Measurements from ENCODE around the gene HAUS8. TPM values are rescaled to one million over a fixed set of nuclear protein-coding genes. Genes with fewer than 3 reads are reported as not detected.

Gene HAUS8
- total RNA-seq, 2 experiments from 2014 or later = 47.3 to 74.1 TPM

DNA sequence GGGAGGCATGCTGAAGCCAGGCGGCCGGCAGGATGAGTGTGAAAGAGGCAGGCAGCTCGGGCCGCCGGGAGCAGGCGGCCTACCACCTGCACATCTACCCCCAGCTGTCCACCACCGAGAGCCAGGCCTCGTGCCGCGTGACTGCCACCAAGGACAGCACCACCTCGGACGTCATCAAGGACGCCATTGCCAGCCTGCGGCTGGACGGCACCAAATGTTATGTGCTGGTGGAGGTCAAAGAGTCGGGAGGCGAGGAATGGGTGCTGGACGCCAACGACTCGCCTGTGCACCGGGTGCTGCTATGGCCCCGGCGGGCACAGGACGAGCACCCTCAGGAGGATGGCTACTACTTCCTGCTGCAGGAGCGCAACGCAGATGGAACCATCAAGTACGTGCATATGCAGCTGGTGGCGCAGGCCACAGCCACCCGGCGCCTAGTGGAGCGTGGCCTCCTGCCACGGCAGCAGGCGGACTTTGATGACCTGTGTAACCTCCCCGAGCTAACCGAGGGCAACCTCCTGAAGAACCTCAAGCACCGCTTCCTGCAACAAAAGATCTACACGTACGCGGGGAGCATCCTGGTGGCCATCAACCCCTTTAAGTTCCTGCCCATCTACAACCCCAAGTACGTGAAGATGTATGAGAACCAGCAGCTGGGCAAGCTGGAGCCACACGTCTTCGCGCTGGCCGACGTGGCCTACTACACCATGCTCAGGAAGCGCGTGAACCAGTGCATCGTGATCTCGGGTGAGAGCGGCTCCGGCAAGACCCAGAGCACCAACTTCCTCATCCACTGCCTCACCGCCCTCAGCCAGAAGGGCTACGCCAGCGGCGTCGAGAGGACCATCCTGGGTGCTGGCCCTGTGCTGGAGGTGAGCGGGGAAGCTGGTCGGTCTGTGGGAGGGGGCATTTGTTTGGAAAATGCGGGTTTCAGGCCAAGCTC lies 26.7 kb upstream of the HAUS8 start:
- intact Hi-C loops (cut with micrococcal nuclease; ENCODE audit: unreplicated experiment) = no loop called here
- no peaks in the 10 kb centered on the region for H4K20me1 ChIP-seq (ENCODE audit: insufficient read depth, low read length)
- no TSS peak for BruUV-seq (replicated peaks)

DNA sequence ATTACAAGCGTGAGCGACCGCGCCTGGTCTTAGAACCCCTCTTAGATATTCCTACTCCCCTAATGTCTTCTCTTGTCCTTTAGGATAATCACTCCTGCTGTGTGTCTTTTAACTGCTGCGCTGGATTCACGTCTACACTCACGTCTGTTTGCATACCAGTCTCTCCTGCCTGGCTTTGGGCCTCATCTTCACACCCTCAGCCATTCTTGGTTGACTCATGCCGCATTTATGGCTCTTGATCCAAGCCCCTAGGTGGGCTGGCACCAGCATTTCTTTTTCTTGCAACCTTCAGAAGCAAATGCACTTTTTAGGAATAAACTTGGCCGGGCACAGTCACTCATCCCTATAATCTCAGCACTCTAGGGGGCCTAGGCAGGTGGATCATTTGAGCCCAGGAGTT lies 23.1 kb upstream of the HAUS8 start:
- ChIA-PET POLR2A (interaction anchor here (0.6 to 0.7 kb wide), 2 partner anchors 27 to 305 kb away, joined by 5 to 7 read pairs; no protein-coding TSS in a partner anchor), CTCF (ENCODE audit: unreplicated experiment) (no interaction called here)
- Histone ChIP-seq H2AFZ (ENCODE audit: low read length) (no peak overlapping the region), H3K79me2 (ENCODE audit: insufficient read depth, low read depth, low read length) (peaks cover 74% of the 10 kb centered on the region), H4K20me1 (ENCODE audit: insufficient read depth, low read length) (no peaks in the 10 kb centered on the region), H3K4me1 (ENCODE audit: insufficient read depth, low read length, poor library complexity, severe bottlenecking) (peaks cover 5% of the 10 kb centered on the region), H3K9me3 (ENCODE audit: low read length) (peaks cover 14% of the 10 kb centered on the region; the same call in 1 of the 2 replicates), H3K9me2 (ENCODE audit: insufficient read depth, low read length) (no peaks in the 10 kb centered on the region), H3K36me3 (ENCODE audit: insufficient read depth, low read length) (peaks cover 39% of the 10 kb centered on the region), H3K27ac (ENCODE audit: low read depth, low read length, poor library complexity, severe bottlenecking) (no peak overlapping the region), H3K4me2 (ENCODE audit: low read length) (no peak overlapping the region), H3K4me3 (ENCODE audit: low read depth, low read length, poor library complexity, severe bottlenecking) (no peak overlapping the region)
- intact Hi-C loops (cut with micrococcal nuclease; ENCODE audit: unreplicated experiment) = no loop called here
- BruUV-seq (replicated peaks) = no TSS peak
- TF ChIP-seq EZH2phosphoT487 (IDR thresholded peaks at IDR 0.05; ENCODE audit: borderline replicate concordance, low read depth, low read length) = no peak
- TF ChIP-seq, protein P1, sequence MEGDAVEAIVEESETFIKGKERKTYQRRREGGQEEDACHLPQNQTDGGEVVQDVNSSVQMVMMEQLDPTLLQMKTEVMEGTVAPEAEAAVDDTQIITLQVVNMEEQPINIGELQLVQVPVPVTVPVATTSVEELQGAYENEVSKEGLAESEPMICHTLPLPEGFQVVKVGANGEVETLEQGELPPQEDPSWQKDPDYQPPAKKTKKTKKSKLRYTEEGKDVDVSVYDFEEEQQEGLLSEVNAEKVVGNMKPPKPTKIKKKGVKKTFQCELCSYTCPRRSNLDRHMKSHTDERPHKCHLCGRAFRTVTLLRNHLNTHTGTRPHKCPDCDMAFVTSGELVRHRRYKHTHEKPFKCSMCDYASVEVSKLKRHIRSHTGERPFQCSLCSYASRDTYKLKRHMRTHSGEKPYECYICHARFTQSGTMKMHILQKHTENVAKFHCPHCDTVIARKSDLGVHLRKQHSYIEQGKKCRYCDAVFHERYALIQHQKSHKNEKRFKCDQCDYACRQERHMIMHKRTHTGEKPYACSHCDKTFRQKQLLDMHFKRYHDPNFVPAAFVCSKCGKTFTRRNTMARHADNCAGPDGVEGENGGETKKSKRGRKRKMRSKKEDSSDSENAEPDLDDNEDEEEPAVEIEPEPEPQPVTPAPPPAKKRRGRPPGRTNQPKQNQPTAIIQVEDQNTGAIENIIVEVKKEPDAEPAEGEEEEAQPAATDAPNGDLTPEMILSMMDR (conservative IDR thresholded peaks at IDR 0.05; ENCODE audit: low read length) = no peak
- no peak for DNase-seq (ENCODE audit: low spot score)

More for the DNA sequence above, 26.7 kb upstream of the HAUS8 start:
- Histone ChIP-seq H3K36me3 (ENCODE audit: insufficient read depth, low read length) (peaks cover 58% of the 10 kb centered on the region), H3K4me1 (ENCODE audit: insufficient read depth, low read length, poor library complexity, severe bottlenecking) (peaks cover 39% of the 10 kb centered on the region), H3K27ac (ENCODE audit: low read depth, low read length, poor library complexity, severe bottlenecking) (no peak overlapping the region), H3K9me3 (ENCODE audit: low read length) (peaks cover 14% of the 10 kb centered on the region; the same call in 1 of the 2 replicates), H3K79me2 (ENCODE audit: insufficient read depth, low read depth, low read length) (peaks cover 70% of the 10 kb centered on the region; the same call in 1 of the 2 replicates), H3K4me2 (ENCODE audit: low read length) (no peak overlapping the region), H3K4me3 (ENCODE audit: low read depth, low read length, poor library complexity, severe bottlenecking) (no peak overlapping the region), H3K9me2 (ENCODE audit: insufficient read depth, low read length) (no peaks in the 10 kb centered on the region), H2AFZ (ENCODE audit: low read length) (no peak overlapping the region)
- TF ChIP-seq, protein P1 (conservative IDR thresholded peaks at IDR 0.05; ENCODE audit: low read length) = no peak
- no peak for TF ChIP-seq EZH2phosphoT487 (IDR thresholded peaks at IDR 0.05; ENCODE audit: borderline replicate concordance, low read depth, low read length)
- ChIA-PET CTCF (ENCODE audit: unreplicated experiment) (no interaction called here), POLR2A (interaction anchor here (0.6 kb wide), 1 partner anchor 30 kb away, joined by 5 read pairs; no protein-coding TSS in a partner anchor)
- DNase-seq (ENCODE audit: low spot score) = no peak
